Measurements from ENCODE around the gene PKD1L1.

PKD1L1 gene

GRCh38 chr7:47735431-47736345 is 212.6 kb downstream of the PKD1L1 start:
- no peak for DNase-seq (ENCODE audit: low spot score)

- DNase-seq (ENCODE audit: low spot score) = no peak
These were observed 213.3 kb downstream of the PKD1L1 start for GRCh38 chr7:47734949-47735291.

GRCh38 chr7:47734287-47734948 is 213.8 kb downstream of the PKD1L1 start:
- DNase-seq (ENCODE audit: low spot score) = no peak

- no peak for DNase-seq (ENCODE audit: low spot score)
These were observed 218.1 kb downstream of the PKD1L1 start for GRCh38 chr7:47730142-47730541.

- no peak for DNase-seq (ENCODE audit: low spot score)
These were observed 222.1 kb downstream of the PKD1L1 start for GRCh38 chr7:47726047-47726726.

- no peak for DNase-seq (ENCODE audit: low spot score)
These were observed 223.1 kb downstream of the PKD1L1 start for GRCh38 chr7:47725031-47725780.

Data from LoVo (cell line).